Neural progenitor cell (in vitro differentiated cells): ENCODE measurements around the gene DRD2. TPM values are rescaled to one million over a fixed set of nuclear protein-coding genes. Genes with fewer than 3 reads are reported as not detected.

Experiments used
- DNase-seq: peaks from one replicate; pipeline ENCODE4 v3.0.0-alpha.2; 2016; ENCODE audit warnings: low spot score
- H2AFZ ChIP-seq: fragments of 200-600 bp; sonication (generic); replicated peaks from 2 replicates; pipeline ENCODE4 v1.6.1; 2016; ENCODE audit warnings: antibody characterized with exemption
- H3F3A ChIP-seq: fragments of 200-600 bp; sonication (generic); 2 replicates; pipeline ENCODE4 v1.6.1; 2016; ENCODE audit warnings: antibody characterized with exemption, low read depth
- H3K27ac ChIP-seq: fragments of 200-600 bp; sonication (generic); 2 replicates; pipeline ENCODE4 v1.5.1; 2016; ENCODE audit warnings: mild to moderate bottlenecking
- H3K27me3 ChIP-seq: fragments of 200-600 bp; sonication (generic); 2 replicates; pipeline ENCODE4 v1.6.1; 2016; ENCODE audit warnings: mild to moderate bottlenecking, moderate library complexity
- H3K36me3 ChIP-seq: fragments of 200-600 bp; sonication (generic); 2 replicates; pipeline ENCODE4 v1.5.1; 2016
- H3K4me1 ChIP-seq: fragments of 200-600 bp; sonication (generic); 2 replicates; pipeline ENCODE4 v1.6.1; 2016; ENCODE audit warnings: mixed run types
- H3K4me2 ChIP-seq: fragments of 200-600 bp; sonication (generic); 2 replicates; pipeline ENCODE4 v1.6.1; 2016
- H3K4me3 ChIP-seq: fragments of 200-600 bp; sonication (generic); 2 replicates; pipeline ENCODE4 v1.5.1; 2016
- H3K79me2 ChIP-seq: fragments of 200-600 bp; sonication (generic); 2 replicates; pipeline ENCODE4 v1.6.1; 2016; ENCODE audit warnings: low read depth
- H3K9ac ChIP-seq: fragments of 200-600 bp; sonication (generic); 2 replicates; pipeline ENCODE4 v1.6.1; 2016
- H3K9me3 ChIP-seq: fragments of 200-600 bp; sonication (generic); 2 replicates; pipeline ENCODE4 v1.5.1; 2016; ENCODE audit warnings: low read depth
- H4K20me1 ChIP-seq: fragments of 200-600 bp; sonication (generic); 2 replicates; pipeline ENCODE4 v1.6.1; 2016; ENCODE audit warnings: low read depth
- H3K27ac Mint-ChIP-seq: 3 replicates; pipeline ENCODE4 v1.8.0; 2021; ENCODE audit warnings: mixed read lengths
- H3K27me3 Mint-ChIP-seq: 2 replicates; pipeline ENCODE4 v1.8.0; 2022; ENCODE audit warnings: low read depth, mild to moderate bottlenecking, inconsistent platforms, moderate library complexity, mixed read lengths; ENCODE audit not compliant: insufficient read depth
- H3K36me3 Mint-ChIP-seq: 3 replicates; pipeline ENCODE4 v1.8.0; 2021; ENCODE audit warnings: mixed read lengths
- H3K4me1 Mint-ChIP-seq: 3 replicates; pipeline ENCODE4 v1.8.0; 2021; ENCODE audit warnings: mixed read lengths
- H3K4me3 Mint-ChIP-seq: 3 replicates; pipeline ENCODE4 v1.8.0; 2021; ENCODE audit warnings: mild to moderate bottlenecking, moderate library complexity, mixed read lengths
- H3K9me3 Mint-ChIP-seq: 3 replicates; pipeline ENCODE4 v1.8.0; 2020; ENCODE audit warnings: mixed read lengths
- CTCF ChIP-seq: fragments of 200-600 bp; sonication (generic); IDR thresholded peaks from 2 replicates; pipeline ENCODE4 v1.5.1; 2017; ENCODE audit warnings: antibody characterized with exemption, mild to moderate bottlenecking
- EZH2 ChIP-seq: fragments of 200-600 bp; sonication (generic); IDR thresholded peaks from 2 replicates; pipeline ENCODE4 v1.6.1; 2017; ENCODE audit warnings: antibody characterized with exemption, mild to moderate bottlenecking, moderate library complexity
- EZH2phosphoT487 ChIP-seq: fragments of 200-600 bp; sonication (generic); IDR thresholded peaks from 2 replicates; pipeline ENCODE4 v1.6.1; 2017; ENCODE audit warnings: antibody characterized with exemption
- total RNA-seq: library from RNA; depleted of rRNA; stranded (reverse); fragments of >200 nt; gene quantifications from 2 replicates; pipeline ENCODE4 v1.2.3, GENCODE V29; 2015; ENCODE audit warnings: low replicate concordance

The DRD2 gene
- total RNA-seq, 1 donor from 2014 or later: 0.21 TPM

- no peak overlapping the region for H3K9ac ChIP-seq
- H3K79me2 ChIP-seq: no peaks in the 10 kb centered on the region
- Mint-ChIP-seq H3K4me3 (no peak overlapping the region), H3K4me1 (no peaks in the 10 kb centered on the region), H3K27me3 (peaks cover 6% of the 10 kb centered on the region), H3K36me3 (no peaks in the 10 kb centered on the region), H3K27ac (no peak overlapping the region), H3K9me3 (no peaks in the 10 kb centered on the region)
- no peaks in the 10 kb centered on the region for H4K20me1 ChIP-seq
- no peak overlapping the region for H2AFZ ChIP-seq
- H3K36me3 ChIP-seq: no peaks in the 10 kb centered on the region
- TF ChIP-seq CTCF (no peak), EZH2 (no peak), EZH2phosphoT487 (no peak)
- DNase-seq: no peak
- no peak overlapping the region for H3K4me2 ChIP-seq
- H3K9me3 ChIP-seq: no peaks in the 10 kb centered on the region
- no peak overlapping the region for H3K27ac ChIP-seq
- H3K27me3 ChIP-seq: no peaks in the 10 kb centered on the region
- no peaks in the 10 kb centered on the region for H3F3A ChIP-seq
- no peak overlapping the region for H3K4me3 ChIP-seq
- H3K4me1 ChIP-seq: peaks cover under 1% of the 10 kb centered on the region
Observed at GRCh38 chr11:113447621-113448315, 27.4 kb downstream of the DRD2 start.

GRCh38 chr11:113446938-113447337 is 28.3 kb downstream of the DRD2 start:
- Histone ChIP-seq H3K4me3 (no peak overlapping the region), H3K27me3 (no peaks in the 10 kb centered on the region), H3K27ac (no peak overlapping the region), H3K4me1 (peaks cover 5% of the 10 kb centered on the region), H4K20me1 (no peaks in the 10 kb centered on the region), H2AFZ (peak overlapping the region; percentile 37), H3K36me3 (no peaks in the 10 kb centered on the region), H3K4me2 (no peak overlapping the region), H3K79me2 (no peaks in the 10 kb centered on the region), H3F3A (no peaks in the 10 kb centered on the region), H3K9me3 (no peaks in the 10 kb centered on the region), H3K9ac (no peak overlapping the region)
- Mint-ChIP-seq H3K9me3 (no peaks in the 10 kb centered on the region), H3K4me1 (no peaks in the 10 kb centered on the region), H3K27me3 (peaks cover 6% of the 10 kb centered on the region), H3K27ac (no peak overlapping the region), H3K4me3 (no peak overlapping the region), H3K36me3 (no peaks in the 10 kb centered on the region)
- no peak for DNase-seq
- TF ChIP-seq EZH2phosphoT487 (no peak), CTCF (no peak), EZH2 (no peak)

GRCh38 chr11:113446112-113446511 is 29.1 kb downstream of the DRD2 start:
- Histone ChIP-seq H3K9ac (no peak overlapping the region), H3F3A (no peaks in the 10 kb centered on the region), H2AFZ (no peak overlapping the region), H3K36me3 (no peaks in the 10 kb centered on the region), H3K27me3 (no peaks in the 10 kb centered on the region), H3K79me2 (no peaks in the 10 kb centered on the region), H3K9me3 (no peaks in the 10 kb centered on the region), H3K27ac (no peak overlapping the region), H3K4me2 (no peak overlapping the region), H4K20me1 (no peaks in the 10 kb centered on the region), H3K4me1 (peaks cover 5% of the 10 kb centered on the region), H3K4me3 (no peak overlapping the region)
- no peak for DNase-seq
- Mint-ChIP-seq H3K4me3 (no peak overlapping the region), H3K9me3 (no peaks in the 10 kb centered on the region), H3K4me1 (no peaks in the 10 kb centered on the region), H3K36me3 (no peaks in the 10 kb centered on the region), H3K27ac (no peak overlapping the region), H3K27me3 (peaks cover 4% of the 10 kb centered on the region)
- TF ChIP-seq CTCF: no peak
- TF ChIP-seq EZH2: no peak
- no peak for TF ChIP-seq EZH2phosphoT487
